GM12872 (cell line): Measurements from ENCODE around the gene ITGA11.

Experiments used
- CTCF ChIP-seq: IDR thresholded peaks from 3 replicates; pipeline ENCODE4 v1.5.1; 2011; ENCODE audit warnings: low read depth, mild to moderate bottlenecking, low read length, moderate library complexity; ENCODE audit not compliant: insufficient read depth

The ITGA11 gene

GRCh38 chr15:68289621-68290352, 142.2 kb downstream of the ITGA11 start:
- no peak for TF ChIP-seq CTCF

GRCh38 chr15:68289057-68289456, 142.9 kb downstream of the ITGA11 start:
- no peak for TF ChIP-seq CTCF

GRCh38 chr15:68286256-68286655, 145.7 kb downstream of the ITGA11 start:
- no peak for TF ChIP-seq CTCF

GRCh38 chr15:68285259-68285980, 146.5 kb downstream of the ITGA11 start:
- no peak for TF ChIP-seq CTCF

GRCh38 chr15:68284616-68285258, 147.2 kb downstream of the ITGA11 start:
- TF ChIP-seq CTCF: no peak

GRCh38 chr15:68283401-68283800, 148.6 kb downstream of the ITGA11 start:
- no peak for TF ChIP-seq CTCF

GRCh38 chr15:68281008-68281407, 151.0 kb downstream of the ITGA11 start:
- TF ChIP-seq CTCF: no peak
